Natural killer cell (primary cell): ENCODE measurements around the gene AK9. TPM values are rescaled to one million over a fixed set of nuclear protein-coding genes. Genes with fewer than 3 reads are reported as not detected.

Source experiments
- ATAC-seq, 3 donors: fragments of 150-1000 bp in 2 of 3; fragments of 200-7000 bp in 1 of 3; cut with Tn5 transposase; 1 replicate in 1 of 3; 2 replicates in 2 of 3; pipeline ENCODE4 v1.10.0; 2021; ENCODE audit warnings: mild to moderate bottlenecking in 2 of 3, moderate library complexity in 2 of 3
- DNase-seq, 2 donors: peaks; one replicate each; pipeline versions ENCODE4 v3.0.0 to v3.0.0-alpha.2; 2013 to 2021; ENCODE audit warnings: mixed read lengths in 1 of 2
- H3K27ac ChIP-seq: one replicate; pipeline ENCODE4 v1.5.1; 2013; ENCODE audit warnings: mild to moderate bottlenecking, low read length
- H3K27me3 ChIP-seq: one replicate; pipeline ENCODE4 v1.6.1; 2013; ENCODE audit warnings: low read length; ENCODE audit not compliant: control insufficient read depth, insufficient read depth
- H3K36me3 ChIP-seq: one replicate; pipeline ENCODE4 v1.6.1; 2013; ENCODE audit warnings: low read length; ENCODE audit not compliant: control insufficient read depth, insufficient read depth
- H3K4me1 ChIP-seq: one replicate; pipeline ENCODE4 v1.6.1; 2013; ENCODE audit warnings: low read length; ENCODE audit not compliant: control insufficient read depth, insufficient read depth
- H3K4me3 ChIP-seq: one replicate; pipeline ENCODE4 v1.5.1; 2013; ENCODE audit warnings: low read length
- H3K9me3 ChIP-seq: one replicate; pipeline ENCODE4 v1.6.1; 2013; ENCODE audit warnings: low read length; ENCODE audit not compliant: control insufficient read depth, insufficient read depth
- H3K27ac Mint-ChIP-seq, 2 donors: one replicate each; pipeline ENCODE4 v1.8.0; 2022; ENCODE audit warnings: mild to moderate bottlenecking in 2 of 2, mixed read lengths in 2 of 2, moderate library complexity in 1 of 2
- H3K27me3 Mint-ChIP-seq, 2 donors: one replicate each; pipeline ENCODE4 v1.8.0; 2022; ENCODE audit warnings: low read depth in 2 of 2, mixed read lengths in 2 of 2
- H3K36me3 Mint-ChIP-seq: one replicate; pipeline ENCODE4 v1.8.0; 2022; ENCODE audit warnings: mixed read lengths
- H3K4me1 Mint-ChIP-seq, 2 donors: one replicate each; pipeline ENCODE4 v1.8.0; 2022; ENCODE audit warnings: mixed read lengths in 2 of 2
- H3K4me3 Mint-ChIP-seq: one replicate; pipeline ENCODE4 v1.8.0; 2022; ENCODE audit warnings: mild to moderate bottlenecking, moderate library complexity, mixed read lengths
- H3K9me3 Mint-ChIP-seq, 2 donors: one replicate each; pipeline ENCODE4 v1.8.0; 2022; ENCODE audit warnings: mixed read lengths in 2 of 2
- CTCF ChIP-seq: fragments of 200-600 bp; IDR thresholded peaks from one replicate; pipeline ENCODE4 v1.8.0; 2022; ENCODE audit warnings: antibody characterized with exemption
- WGBS: methylation state at CpG from one replicate; pipeline ENCODE4 v1.1.7; 2013; ENCODE audit warnings: missing lambda C conversion rate; ENCODE audit not compliant: insufficient coverage; 5-methylcytosine and 5-hydroxymethylcytosine counted together
- intact Hi-C: fragments of 100-400 bp; cut with micrococcal nuclease; formaldehyde crosslinking; loops from one replicate; pipeline ENCODE4 v1.14.2; 2022
- total RNA-seq, 4 donors: library from RNA; stranded (reverse); fragments of 120-200 nt in 1 of 4; gene quantifications; one replicate each; pipeline versions ENCODE4 v1.2.3 to v1.2.4, GENCODE V29; 2013 to 2022

AK9 gene
- total RNA-seq, 3 donors from 2014 or later (not counting 1 experiment from before 2014, with no cell fraction given), result 14.0 to 19.2 (median 14.2) TPM

DNA sequence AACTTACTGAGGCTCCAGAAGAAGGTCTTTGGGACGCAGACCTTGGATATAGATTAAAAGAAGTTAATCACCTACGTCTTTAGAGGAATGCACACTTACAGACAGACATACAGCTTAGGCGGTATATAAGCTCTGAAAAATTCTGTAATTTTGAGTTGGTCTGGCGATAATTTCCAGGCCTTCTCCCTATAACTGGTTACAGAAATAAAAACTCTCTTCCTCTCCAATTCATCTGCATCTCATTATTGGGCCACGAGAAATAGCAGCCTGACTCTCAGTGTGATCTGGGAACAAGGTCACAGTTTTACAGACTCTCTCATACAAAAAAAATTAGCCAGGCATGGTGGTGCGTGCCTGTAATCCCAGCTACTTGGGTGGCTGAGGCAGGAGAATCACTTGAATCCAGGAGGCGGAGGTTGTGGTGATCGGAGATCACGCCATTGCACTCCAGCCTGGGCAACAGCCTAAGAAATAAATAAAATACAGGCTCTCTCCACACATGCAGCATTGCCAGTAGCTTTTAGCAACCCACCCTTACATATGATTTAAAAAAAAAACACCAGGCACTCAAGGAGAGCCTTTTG lies 212.7 kb downstream of the AK9 start:
- ATAC-seq (no peak), DNase-seq (no peak)
- Mint-ChIP-seq H3K27me3 (no peaks in the 10 kb centered on the region), H3K4me3 (peak overlapping the region; percentile 85), H3K4me1 (peaks cover 70% of the 10 kb centered on the region in 2 donors), H3K36me3 (peaks cover 40% of the 10 kb centered on the region), H3K9me3 (no peaks in the 10 kb centered on the region), H3K27ac (peak overlapping the region; percentile 18 to 43)
- intact Hi-C loops, result no loop called here
- Histone ChIP-seq H3K9me3 (no peaks in the 10 kb centered on the region), H3K4me3 (no peak overlapping the region), H3K4me1 (peaks cover 40% of the 10 kb centered on the region), H3K36me3 (peaks cover 46% of the 10 kb centered on the region), H3K27ac (no peak overlapping the region), H3K27me3 (no peaks in the 10 kb centered on the region)
- WGBS, result 90% methylated on average over 7 of the region's 9 CpGs
- TF ChIP-seq CTCF, result no peak

DNA sequence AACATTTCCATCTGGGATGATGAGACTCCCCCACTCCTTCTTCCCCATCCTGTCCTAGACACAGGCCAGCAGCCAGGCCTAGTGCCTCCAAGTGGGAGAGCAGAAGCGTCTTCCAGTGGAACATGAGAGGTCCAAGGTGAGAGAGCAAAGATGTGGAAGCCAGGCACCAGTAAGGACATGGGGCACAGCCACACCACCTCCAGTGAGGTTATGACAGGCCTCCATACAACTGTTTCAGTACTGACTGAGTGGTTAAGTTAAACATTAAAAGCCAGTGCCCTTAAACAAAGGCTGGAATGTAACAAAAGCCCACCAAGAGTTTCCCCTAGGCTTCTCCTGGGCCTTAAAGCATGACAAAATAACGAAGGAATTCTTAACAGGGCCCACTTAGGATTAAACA lies 213.3 kb downstream of the AK9 start:
- no peak overlapping the region for H3K27ac ChIP-seq
- DNase-seq (no peak), ATAC-seq (no peak)
- H3K36me3 ChIP-seq, result peaks cover 52% of the 10 kb centered on the region
- no peaks in the 10 kb centered on the region for H3K9me3 ChIP-seq
- H3K27me3 ChIP-seq, result no peaks in the 10 kb centered on the region
- H3K4me3 ChIP-seq, result no peak overlapping the region
- H3K27me3 Mint-ChIP-seq, result no peaks in the 10 kb centered on the region
- H3K4me1 Mint-ChIP-seq, result peaks cover 72 to 76% of the 10 kb centered on the region in 2 donors
- H3K9me3 Mint-ChIP-seq, result no peaks in the 10 kb centered on the region
- TF ChIP-seq CTCF, result no peak
- peaks cover 40% of the 10 kb centered on the region for H3K4me1 ChIP-seq
- 86% methylated on average over 2 of the region's 2 CpGs for WGBS
- H3K4me3 Mint-ChIP-seq, result peak overlapping the region; percentile 31
- intact Hi-C loops, result no loop called here
- peak overlapping the region in 1 of 2 donors; percentile 33 for H3K27ac Mint-ChIP-seq
- H3K36me3 Mint-ChIP-seq, result peaks cover 46% of the 10 kb centered on the region

DNA sequence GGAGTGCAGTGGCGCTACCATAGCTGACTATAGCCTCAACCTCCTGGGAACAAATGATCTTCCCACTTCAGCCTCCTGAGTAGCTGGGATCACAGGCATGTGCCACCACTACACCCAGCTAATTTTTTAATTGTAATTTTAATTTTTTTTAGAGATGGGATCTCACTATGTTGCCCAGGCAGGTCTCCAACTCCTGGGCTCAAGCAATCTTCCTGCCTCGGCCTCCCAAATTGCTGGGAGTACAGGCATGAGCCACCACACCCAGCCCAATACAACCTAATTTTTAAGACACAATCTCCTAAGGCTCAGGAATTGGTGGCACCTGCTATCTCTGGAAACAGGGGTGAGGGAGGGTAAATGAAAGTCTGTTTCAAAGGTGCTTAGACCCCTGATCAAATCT lies 213.8 kb downstream of the AK9 start:
- Mint-ChIP-seq H3K27me3 (no peaks in the 10 kb centered on the region), H3K9me3 (no peaks in the 10 kb centered on the region), H3K36me3 (peaks cover 52% of the 10 kb centered on the region), H3K4me3 (peak overlapping the region; percentile 31), H3K4me1 (peaks cover 73 to 76% of the 10 kb centered on the region in 2 donors), H3K27ac (peak overlapping the region in 1 of 2 donors; percentile 33)
- Histone ChIP-seq H3K4me1 (peaks cover 37% of the 10 kb centered on the region), H3K27me3 (no peaks in the 10 kb centered on the region), H3K36me3 (peaks cover 57% of the 10 kb centered on the region), H3K27ac (no peak overlapping the region), H3K4me3 (no peak overlapping the region), H3K9me3 (no peaks in the 10 kb centered on the region)
- WGBS, result 97% methylated on average over 2 of the region's 2 CpGs
- TF ChIP-seq CTCF, result no peak
- ATAC-seq (no peak), DNase-seq (no peak)
- intact Hi-C loops, result no loop called here

GRCh38 chr6:109475625-109476024 lies 215.4 kb downstream of the AK9 start:
- Histone ChIP-seq H3K9me3 (no peaks in the 10 kb centered on the region), H3K27me3 (no peaks in the 10 kb centered on the region), H3K4me3 (no peak overlapping the region), H3K36me3 (peaks cover 64% of the 10 kb centered on the region), H3K4me1 (peaks cover 37% of the 10 kb centered on the region), H3K27ac (no peak overlapping the region)
- Mint-ChIP-seq H3K27ac (no peak overlapping the region), H3K9me3 (no peaks in the 10 kb centered on the region), H3K27me3 (no peaks in the 10 kb centered on the region), H3K4me3 (no peak overlapping the region), H3K4me1 (peaks cover 73 to 74% of the 10 kb centered on the region in 2 donors), H3K36me3 (peaks cover 41% of the 10 kb centered on the region)
- no peak for ATAC-seq
- 100% methylated on average over 2 of the region's 2 CpGs for WGBS
- intact Hi-C loops, result no loop called here
- TF ChIP-seq CTCF, result no peak
- DNase-seq, result no peak
